ENCODE results near the gene ELL.

Gene ELL

GRCh38 chr19:18397242-18398202 is 124.3 kb downstream of the ELL start, which contains the start of gene LRRC25:
LRRC25 (minus strand) TSS chr19:18397622; CDS start chr19:18396963, 659 bp downstream.
- no peak for DNase-seq (ENCODE audit: low read depth)

- DNase-seq (ENCODE audit: low read depth): no peak
Measured at GRCh38 chr19:18396471-18397241, 125.2 kb downstream of the ELL start.

DNA sequence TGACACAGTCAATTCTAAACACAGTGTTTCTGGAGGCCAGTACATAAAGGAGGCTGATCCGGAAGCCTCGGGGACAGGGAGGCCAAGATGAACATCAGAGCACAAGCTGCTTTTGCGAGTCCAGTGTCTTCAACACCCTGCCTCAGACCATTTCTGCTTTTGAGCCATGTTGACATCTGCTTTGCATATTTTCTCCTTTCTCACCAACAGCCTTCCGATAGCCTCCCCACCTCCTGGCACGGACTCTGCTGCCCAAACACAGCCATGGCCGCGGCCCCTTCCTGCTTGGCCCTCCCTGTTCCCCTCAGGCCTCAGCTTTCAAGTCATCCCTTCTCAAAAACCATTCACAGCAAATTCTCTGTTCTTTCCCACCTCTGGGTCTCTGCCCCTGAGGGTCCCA is 128.0 kb downstream of the ELL start:
- no peak for DNase-seq (ENCODE audit: low read depth)

GRCh38 chr19:18392926-18393325 is 128.9 kb downstream of the ELL start:
- no peak for DNase-seq (ENCODE audit: low read depth)
